Kidney (tissue), 14 donors: ENCODE measurements around the gene SLC6A19. TPM values are rescaled to one million over a fixed set of nuclear protein-coding genes. Genes with fewer than 3 reads are reported as not detected.

Experiments
- DNase-seq, 5 donors: peaks; one replicate each; pipeline ENCODE4 v3.0.0-alpha.2; 2013 to 2020
- FAIRE-seq: peaks from 2 replicates; lab custom pipeline; 2012; peaks lifted over from hg19 to GRCh38; lab: Jason Lieb, UNC
- H3K27ac ChIP-seq, 2 donors: one replicate each; pipeline ENCODE4 v1.7.0; 2013; ENCODE audit warnings: low read depth in 2 of 2, low read length in 2 of 2, inconsistent platforms in 1 of 2
- H3K27me3 ChIP-seq: one replicate; pipeline ENCODE4 v1.7.1; 2013; ENCODE audit warnings: low read length, inconsistent platforms; ENCODE audit not compliant: control insufficient read depth, insufficient read depth
- H3K36me3 ChIP-seq, 3 donors: one replicate each; pipeline versions ENCODE4 v1.7.0 to v1.7.1; 2013; ENCODE audit warnings: low read length in 3 of 3, control low read depth in 1 of 3, inconsistent platforms in 1 of 3; ENCODE audit not compliant: insufficient read depth in 3 of 3, control insufficient read depth in 2 of 3
- H3K4me1 ChIP-seq, 3 donors: one replicate each; pipeline versions ENCODE4 v1.7.0 to v1.7.1; 2013; ENCODE audit warnings: low read length in 3 of 3, inconsistent platforms in 1 of 3, low read depth in 1 of 3; ENCODE audit not compliant: control insufficient read depth in 2 of 3, insufficient read depth in 2 of 3
- H3K4me3 ChIP-seq, 3 donors: one replicate each; pipeline versions ENCODE4 v1.7.0 to v1.8.1; 2013; ENCODE audit warnings: low read length in 3 of 3, control low read depth in 1 of 3, inconsistent platforms in 1 of 3
- H3K9ac ChIP-seq, 3 donors: one replicate each; pipeline versions ENCODE4 v1.7.0 to v1.7.1; 2013; ENCODE audit warnings: low read length in 3 of 3, control low read depth in 1 of 3, inconsistent platforms in 1 of 3
- H3K9me3 ChIP-seq, 3 donors: one replicate each; pipeline versions ENCODE4 v1.7.0 to v1.7.1; 2013; ENCODE audit warnings: low read length in 3 of 3, control low read depth in 1 of 3, inconsistent platforms in 1 of 3; ENCODE audit not compliant: control insufficient read depth in 2 of 3, insufficient read depth in 1 of 3
- intact Hi-C: fragments of 100-400 bp; cut with DNase I; formaldehyde crosslinking; loops from one replicate; pipeline ENCODE4 v1.11.1; 2022
- polyA plus RNA-seq: library from polyadenylated mRNA; stranded (reverse); fragments of 350-450 nt; fragmentation: Illumina TruSeq; extraction: RNeasy Lipid Tissue Mini Kit (QIAGEN cat#74804); gene quantifications from one replicate; pipeline ENCODE4 v1.2.3, GENCODE V29; 2014; ENCODE audit warnings: low read depth, low replicate concordance; ENCODE audit not compliant: insufficient read depth
- total RNA-seq: library from RNA; stranded (reverse); fragmentation: NEBNext Ultra II Directional; extraction: Animal tissue kit (Norgen Biotek cat#: 25700); gene quantifications from one replicate; pipeline ENCODE4 v1.2.1, GENCODE V29; 2021
- TF ChIP-seq, protein P1 (sequence below): IDR thresholded peaks from 3 replicates; pipeline ENCODE4 v1.5.1; 2012; ENCODE audit warnings: mild to moderate bottlenecking, moderate library complexity, borderline replicate concordance; ENCODE audit not compliant: insufficient read depth; ENCODE audit errors: extremely low read depth
- donor health status: control.
- donor health status: control.
- donor health status: control.
- donor health status: control.
- donor health status: control.
- donor health status: DM: yes; HTN: yes; CAD: no.
- donor health status: Normal renal cell carcinoma (clear cell type).

Gene SLC6A19
- total and polyA plus RNA-seq, 2 donors from 2014 or later = 2.2 to 69.3 TPM

DNA sequence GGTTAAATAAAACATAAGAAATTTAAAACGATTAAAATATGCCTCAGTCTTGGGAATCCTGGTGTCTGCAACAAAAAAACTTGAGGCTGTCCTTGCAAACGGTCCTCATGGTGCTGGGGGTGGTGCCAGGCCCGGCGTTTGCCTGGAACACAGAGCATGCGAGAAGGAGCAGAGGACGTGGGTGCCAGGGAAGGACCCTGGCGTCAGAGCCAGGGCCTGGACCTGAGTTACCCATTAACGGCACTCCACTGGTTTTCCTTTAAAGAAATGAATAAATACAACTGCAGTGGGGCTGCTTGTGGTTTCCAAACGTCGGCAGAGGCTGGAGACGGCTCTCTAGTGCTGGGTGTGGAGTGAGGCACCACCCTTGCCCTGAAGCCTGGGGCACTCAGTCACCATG, 23.7 kb downstream of the SLC6A19 start, which contains the start of gene SLC6A18:
Gene SLC6A18, plus strand, starts transcription at position 301 of the 400 bp plus-strand sequence. Its CDS starts 97 bp downstream, at position 398.
- DNase-seq = no peak
- Histone ChIP-seq H3K27ac (no peak within 1 kb of the TSS), H3K36me3 (peaks cover 0 to 6% (median 6%) of the 10 kb centered on the region in 3 donors), H3K4me1 (peaks cover 0 to 14% (median 9%) of the 10 kb centered on the region in 3 donors), H3K4me3 (no peak within 1 kb of the TSS), H3K27me3 (no peaks in the 10 kb centered on the region), H3K9ac (no peak within 1 kb of the TSS), H3K9me3 (peaks cover 0 to 2% (median 0%) of the 10 kb centered on the region in 3 donors)
- no peak for FAIRE-seq
- intact Hi-C loops = no loop called here
- TF ChIP-seq, protein P1, sequence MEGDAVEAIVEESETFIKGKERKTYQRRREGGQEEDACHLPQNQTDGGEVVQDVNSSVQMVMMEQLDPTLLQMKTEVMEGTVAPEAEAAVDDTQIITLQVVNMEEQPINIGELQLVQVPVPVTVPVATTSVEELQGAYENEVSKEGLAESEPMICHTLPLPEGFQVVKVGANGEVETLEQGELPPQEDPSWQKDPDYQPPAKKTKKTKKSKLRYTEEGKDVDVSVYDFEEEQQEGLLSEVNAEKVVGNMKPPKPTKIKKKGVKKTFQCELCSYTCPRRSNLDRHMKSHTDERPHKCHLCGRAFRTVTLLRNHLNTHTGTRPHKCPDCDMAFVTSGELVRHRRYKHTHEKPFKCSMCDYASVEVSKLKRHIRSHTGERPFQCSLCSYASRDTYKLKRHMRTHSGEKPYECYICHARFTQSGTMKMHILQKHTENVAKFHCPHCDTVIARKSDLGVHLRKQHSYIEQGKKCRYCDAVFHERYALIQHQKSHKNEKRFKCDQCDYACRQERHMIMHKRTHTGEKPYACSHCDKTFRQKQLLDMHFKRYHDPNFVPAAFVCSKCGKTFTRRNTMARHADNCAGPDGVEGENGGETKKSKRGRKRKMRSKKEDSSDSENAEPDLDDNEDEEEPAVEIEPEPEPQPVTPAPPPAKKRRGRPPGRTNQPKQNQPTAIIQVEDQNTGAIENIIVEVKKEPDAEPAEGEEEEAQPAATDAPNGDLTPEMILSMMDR = no peak

DNA sequence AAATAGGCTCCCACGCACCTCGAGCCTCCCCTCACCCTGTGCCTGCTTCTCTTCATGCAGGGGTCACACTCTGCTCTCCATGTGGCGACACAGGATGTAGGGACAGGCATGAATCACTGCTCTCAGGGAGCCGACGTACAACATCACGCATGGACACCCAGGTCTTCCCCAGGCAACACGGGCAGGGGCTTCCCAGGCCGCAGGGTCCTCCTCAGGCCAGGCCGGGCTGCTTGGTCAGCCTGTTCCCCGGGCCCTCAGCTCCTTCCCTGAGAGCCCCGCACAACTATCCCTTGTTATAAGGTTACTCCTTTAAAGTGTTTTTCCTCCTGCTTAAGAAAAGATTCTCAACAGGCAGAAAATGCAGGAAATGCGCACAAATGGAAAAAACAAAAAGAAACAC, 24.8 kb downstream of the SLC6A19 start:
- TF ChIP-seq, protein P1 = no peak
- Histone ChIP-seq H3K4me1 (peaks cover 0 to 14% (median 9%) of the 10 kb centered on the region in 3 donors), H3K9ac (no peak overlapping the region), H3K27ac (no peak overlapping the region), H3K27me3 (no peaks in the 10 kb centered on the region), H3K4me3 (no peak overlapping the region), H3K9me3 (peaks cover 0 to 2% (median 0%) of the 10 kb centered on the region in 3 donors), H3K36me3 (peaks cover 0 to 6% (median 6%) of the 10 kb centered on the region in 3 donors)
- FAIRE-seq = no peak
- DNase-seq = peak in 1 of 5 donors; percentile 43
- intact Hi-C loops = no loop called here

DNA sequence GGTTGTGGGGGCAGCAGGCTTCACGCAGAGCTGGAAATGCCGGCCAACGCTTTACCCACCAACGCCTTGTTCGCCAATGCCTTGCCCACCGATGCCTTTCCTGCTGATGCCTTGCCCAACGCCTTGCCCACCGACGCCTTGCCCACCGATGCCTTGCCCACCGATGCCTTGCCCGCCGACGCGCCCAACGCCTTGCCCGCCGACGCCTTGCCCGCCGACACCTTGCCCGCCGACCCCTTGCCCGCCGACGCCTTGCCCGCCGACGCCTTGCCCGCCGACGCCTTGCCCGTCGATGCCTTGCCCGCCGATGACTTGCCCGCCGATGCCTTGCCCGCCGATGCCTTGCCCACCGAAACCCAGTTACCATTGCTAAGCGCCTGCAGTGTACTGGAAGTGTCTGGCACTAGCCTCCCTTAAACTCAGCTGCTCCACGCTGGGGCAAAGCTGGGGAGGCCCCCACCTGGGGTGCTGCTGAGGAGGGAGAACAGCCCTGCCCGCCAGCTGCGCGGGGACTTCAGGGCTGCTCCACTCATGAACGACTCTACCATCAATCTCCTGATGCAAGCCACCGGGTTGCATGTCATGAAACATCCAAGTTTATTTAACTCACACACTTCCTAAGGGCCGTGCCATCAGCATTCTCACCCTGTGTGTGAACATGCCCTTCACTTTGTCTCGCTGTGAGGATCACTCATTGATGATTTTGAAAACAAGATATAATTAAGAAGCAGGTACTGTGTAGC, 25.6 kb downstream of the SLC6A19 start:
- Histone ChIP-seq H3K27ac (no peak overlapping the region), H3K9ac (no peak overlapping the region), H3K27me3 (no peaks in the 10 kb centered on the region), H3K4me3 (no peak overlapping the region), H3K36me3 (peaks cover 0 to 5% (median 4%) of the 10 kb centered on the region in 3 donors), H3K9me3 (peaks cover 0 to 2% (median 0%) of the 10 kb centered on the region in 3 donors), H3K4me1 (peaks cover 0 to 10% (median 9%) of the 10 kb centered on the region in 3 donors)
- intact Hi-C loops = no loop called here
- DNase-seq (peak in 2 of 5 donors; percentile 40 to 43), FAIRE-seq (no peak)
- TF ChIP-seq, protein P1 = no peak
